Keratinocyte (primary cell): ENCODE results near the gene MAD1L1. TPM values are rescaled to one million over a fixed set of nuclear protein-coding genes. Genes with fewer than 3 reads are reported as not detected.

Source experiments
- DNase-seq: peaks from one replicate; pipeline ENCODE4 v3.0.0-alpha.2; 2011; ENCODE audit warnings: low read depth, missing footprints, low spot score
- FAIRE-seq: peaks from 2 replicates; lab custom pipeline; 2011; peaks lifted over from hg19 to GRCh38; lab: Jason Lieb, UNC
- H2AFZ ChIP-seq: 2 replicates; pipeline ENCODE4 v1.6.0; 2012; ENCODE audit warnings: low read length, control low read depth, inconsistent platforms; ENCODE audit not compliant: control insufficient read depth
- H3K27ac ChIP-seq: 2 replicates; pipeline ENCODE4 v1.5.1; 2011; ENCODE audit warnings: low read length; ENCODE audit not compliant: control insufficient read depth, insufficient read depth
- H3K27me3 ChIP-seq: 3 replicates; pipeline ENCODE4 v1.6.0; 2011; ENCODE audit warnings: low read length; ENCODE audit not compliant: control insufficient read depth, insufficient read depth; ENCODE audit errors: extremely low read depth
- H3K36me3 ChIP-seq, 2 experiments: 2 replicates in 1 of 2; 3 replicates in 1 of 2; pipeline ENCODE4 v1.5.1; 2011; ENCODE audit warnings: low read length in 2 of 2, mild to moderate bottlenecking in 1 of 2; ENCODE audit not compliant: control insufficient read depth in 2 of 2, insufficient read depth in 2 of 2; ENCODE audit errors: extremely low read depth in 1 of 2
- H3K4me1 ChIP-seq: 3 replicates; pipeline ENCODE4 v1.5.1; 2011; ENCODE audit warnings: low read length; ENCODE audit not compliant: control insufficient read depth, insufficient read depth; ENCODE audit errors: extremely low read depth
- H3K4me2 ChIP-seq: 3 replicates; pipeline ENCODE4 v1.6.0; 2011; ENCODE audit warnings: low read depth, low read length; ENCODE audit not compliant: control insufficient read depth, insufficient read depth; ENCODE audit errors: extremely low read depth
- H3K4me3 ChIP-seq, 3 experiments: fragments of 200-600 bp in 1 of 3; sonication (generic) in 1 of 3; 2 replicates in 2 of 3; 3 replicates in 1 of 3; pipeline ENCODE4 v1.5.1; 2011 to 2016; ENCODE audit warnings: low read length in 3 of 3, mild to moderate bottlenecking in 3 of 3, control low read depth in 2 of 3, inconsistent platforms in 1 of 3, low read depth in 1 of 3, mixed read lengths in 1 of 3, mixed run types in 1 of 3, moderate library complexity in 1 of 3; ENCODE audit not compliant: control insufficient read depth in 2 of 3, insufficient read depth in 2 of 3; ENCODE audit errors: extremely low read depth in 1 of 3
- H3K79me2 ChIP-seq: 2 replicates; pipeline ENCODE4 v1.6.0; 2012; ENCODE audit warnings: low read length; ENCODE audit not compliant: control insufficient read depth, insufficient read depth
- H3K9ac ChIP-seq: 3 replicates; pipeline ENCODE4 v1.6.0; 2011; ENCODE audit warnings: low read length; ENCODE audit not compliant: control insufficient read depth, insufficient read depth; ENCODE audit errors: extremely low read depth
- H3K9me1 ChIP-seq: 3 replicates; pipeline ENCODE4 v1.6.0; 2011; ENCODE audit warnings: low read length; ENCODE audit not compliant: control insufficient read depth, insufficient read depth; ENCODE audit errors: extremely low read depth
- H3K9me3 ChIP-seq: 2 replicates; pipeline ENCODE4 v1.5.1; 2012; ENCODE audit warnings: low read depth, low read length; ENCODE audit not compliant: control insufficient read depth
- H4K20me1 ChIP-seq: 3 replicates; pipeline ENCODE4 v1.6.0; 2011; ENCODE audit warnings: low read length; ENCODE audit not compliant: control insufficient read depth, insufficient read depth; ENCODE audit errors: extremely low read depth
- CTCF ChIP-seq, 3 experiments: IDR thresholded peaks in 1 of 3; conservative IDR thresholded peaks in 1 of 3; optimal IDR thresholded peaks in 1 of 3; 2 replicates in 2 of 3; 3 replicates in 1 of 3; pipeline versions ENCODE3 to v1.5.1; 2011; ENCODE audit warnings: low read length in 3 of 3, mild to moderate bottlenecking in 3 of 3, moderate library complexity in 2 of 3, control low read depth in 1 of 3, inconsistent platforms in 1 of 3; ENCODE audit not compliant: insufficient read depth in 2 of 3; ENCODE audit errors: extremely low read depth in 1 of 3
- EZH2 ChIP-seq: IDR thresholded peaks from one replicate; pipeline ENCODE4 v1.6.1; 2012; ENCODE audit warnings: inconsistent platforms, mild to moderate bottlenecking, low read length, moderate library complexity
- dilution Hi-C: fragments of 300-500 bp; cut with MboI; formaldehyde crosslinking; loops from one replicate; pipeline ENCODE4 v1.7.0; 2020; ENCODE audit warnings: low sequenced_read_pairs; ENCODE audit not compliant: extremely low pct_ligation_motif_present
- polyA plus RNA-seq, 5 experiments: library from polyadenylated mRNA; depleted of rRNA in 3 of 5; stranded (reverse) in 3 of 5; stranded (forward) in 1 of 5; unstranded in 1 of 5; fragments of >200 nt; gene quantifications; 1 replicate in 1 of 5; 2 replicates in 3 of 5; 3 replicates in 1 of 5; pipeline versions ENCODE4 v1.2.1 to v1.2.3, GENCODE V29; 2011 to 2012; ENCODE audit warnings: missing spikeins in 2 of 5, low read depth in 1 of 5, low replicate concordance in 1 of 5

MAD1L1 gene
- polyA plus RNA-seq, 1 donor (not counting 4 experiments of a cell fraction or from before 2014, with no cell fraction given) = 18.0 TPM

GRCh38 chr7:1823376-1824150 lies 409.2 kb downstream of the MAD1L1 start:
- no peak overlapping the region for H3K27ac ChIP-seq
- no peaks in the 10 kb centered on the region for H3K79me2 ChIP-seq
- FAIRE-seq (no peak), DNase-seq (no peak)
- no peaks in the 10 kb centered on the region for H3K9me1 ChIP-seq
- TF ChIP-seq CTCF (optimal IDR thresholded peaks at IDR 0.05 in 1 of 3, IDR thresholded peaks at IDR 0.05 in 1 of 3, conservative IDR thresholded peaks at IDR 0.05 in 1 of 3; ENCODE audit: extremely low read depth in 1 of 3, insufficient read depth in 2 of 3, low read length in 3 of 3) (no peak), EZH2 (no peak)
- H3K27me3 ChIP-seq = no peaks in the 10 kb centered on the region
- no peaks in the 10 kb centered on the region for H3K4me1 ChIP-seq
- no peaks in the 10 kb centered on the region for H3K9me3 ChIP-seq
- dilution Hi-C loops = no loop called here
- no peak overlapping the region for H3K4me3 ChIP-seq
- H2AFZ ChIP-seq = no peak overlapping the region
- no peak overlapping the region for H3K9ac ChIP-seq
- no peak overlapping the region for H3K4me2 ChIP-seq
- H4K20me1 ChIP-seq = no peaks in the 10 kb centered on the region
- no peaks in the 10 kb centered on the region for H3K36me3 ChIP-seq

GRCh38 chr7:1819259-1819841 lies 413.4 kb downstream of the MAD1L1 start:
- Histone ChIP-seq H2AFZ (no peak overlapping the region), H3K36me3 (peaks cover 0 to 3% of the 10 kb centered on the region in 2 experiments), H3K27ac (no peak overlapping the region), H3K79me2 (no peaks in the 10 kb centered on the region), H3K4me2 (no peak overlapping the region), H3K27me3 (no peaks in the 10 kb centered on the region), H3K9ac (no peak overlapping the region), H3K9me1 (no peaks in the 10 kb centered on the region), H4K20me1 (no peaks in the 10 kb centered on the region), H3K4me1 (no peaks in the 10 kb centered on the region), H3K4me3 (no peak overlapping the region), H3K9me3 (no peaks in the 10 kb centered on the region)
- FAIRE-seq (no peak), DNase-seq (no peak)
- TF ChIP-seq CTCF (optimal IDR thresholded peaks at IDR 0.05 in 1 of 3, IDR thresholded peaks at IDR 0.05 in 1 of 3, conservative IDR thresholded peaks at IDR 0.05 in 1 of 3; ENCODE audit: extremely low read depth in 1 of 3, insufficient read depth in 2 of 3, low read length in 3 of 3) = no peak
- no peak for TF ChIP-seq EZH2
- dilution Hi-C loops = no loop called here
